ENCODE results near the gene CACNA2D4. TPM values are rescaled to one million over a fixed set of nuclear protein-coding genes. Genes with fewer than 3 reads are reported as not detected.

Gene CACNA2D4
- total RNA-seq, 1 donor from 2014 or later: 0.30 TPM

DNA sequence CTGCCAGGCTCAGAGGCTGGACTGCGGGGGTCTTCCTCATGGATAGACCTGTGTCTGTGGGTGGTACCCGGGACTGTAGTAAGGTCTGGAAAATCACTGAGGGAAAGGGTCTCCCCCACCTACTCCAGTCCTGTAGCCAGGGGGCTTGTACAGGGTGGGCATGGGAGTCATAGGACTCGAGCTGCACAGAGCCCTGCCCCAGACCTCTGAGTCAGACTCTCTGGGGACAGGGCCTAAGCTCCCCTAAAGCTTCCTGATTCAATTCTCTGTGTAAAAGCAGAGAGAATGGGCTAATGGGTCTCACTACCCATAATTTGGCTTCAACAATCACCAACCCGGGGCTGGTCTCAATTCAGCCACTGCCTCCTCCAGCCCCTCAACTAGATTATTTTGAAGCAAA lies 71.0 kb downstream of the CACNA2D4 start:
- Mint-ChIP-seq H3K9me3 (ENCODE audit: low read depth) (no peaks in the 10 kb centered on the region), H3K4me1 (ENCODE audit: low read depth) (peaks cover 34% of the 10 kb centered on the region), H3K36me3 (ENCODE audit: low read depth) (no peaks in the 10 kb centered on the region), H3K4me3 (ENCODE audit: unreplicated experiment) (no peak overlapping the region), H3K27ac (ENCODE audit: unreplicated experiment) (no peak overlapping the region), H3K27me3 (ENCODE audit: low read depth) (no peaks in the 10 kb centered on the region)
- TF ChIP-seq, protein P1, sequence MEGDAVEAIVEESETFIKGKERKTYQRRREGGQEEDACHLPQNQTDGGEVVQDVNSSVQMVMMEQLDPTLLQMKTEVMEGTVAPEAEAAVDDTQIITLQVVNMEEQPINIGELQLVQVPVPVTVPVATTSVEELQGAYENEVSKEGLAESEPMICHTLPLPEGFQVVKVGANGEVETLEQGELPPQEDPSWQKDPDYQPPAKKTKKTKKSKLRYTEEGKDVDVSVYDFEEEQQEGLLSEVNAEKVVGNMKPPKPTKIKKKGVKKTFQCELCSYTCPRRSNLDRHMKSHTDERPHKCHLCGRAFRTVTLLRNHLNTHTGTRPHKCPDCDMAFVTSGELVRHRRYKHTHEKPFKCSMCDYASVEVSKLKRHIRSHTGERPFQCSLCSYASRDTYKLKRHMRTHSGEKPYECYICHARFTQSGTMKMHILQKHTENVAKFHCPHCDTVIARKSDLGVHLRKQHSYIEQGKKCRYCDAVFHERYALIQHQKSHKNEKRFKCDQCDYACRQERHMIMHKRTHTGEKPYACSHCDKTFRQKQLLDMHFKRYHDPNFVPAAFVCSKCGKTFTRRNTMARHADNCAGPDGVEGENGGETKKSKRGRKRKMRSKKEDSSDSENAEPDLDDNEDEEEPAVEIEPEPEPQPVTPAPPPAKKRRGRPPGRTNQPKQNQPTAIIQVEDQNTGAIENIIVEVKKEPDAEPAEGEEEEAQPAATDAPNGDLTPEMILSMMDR (IDR thresholded peaks at IDR 0.05): no peak
- peak; percentile 21 for DNase-seq (ENCODE audit: low spot score)

DNA sequence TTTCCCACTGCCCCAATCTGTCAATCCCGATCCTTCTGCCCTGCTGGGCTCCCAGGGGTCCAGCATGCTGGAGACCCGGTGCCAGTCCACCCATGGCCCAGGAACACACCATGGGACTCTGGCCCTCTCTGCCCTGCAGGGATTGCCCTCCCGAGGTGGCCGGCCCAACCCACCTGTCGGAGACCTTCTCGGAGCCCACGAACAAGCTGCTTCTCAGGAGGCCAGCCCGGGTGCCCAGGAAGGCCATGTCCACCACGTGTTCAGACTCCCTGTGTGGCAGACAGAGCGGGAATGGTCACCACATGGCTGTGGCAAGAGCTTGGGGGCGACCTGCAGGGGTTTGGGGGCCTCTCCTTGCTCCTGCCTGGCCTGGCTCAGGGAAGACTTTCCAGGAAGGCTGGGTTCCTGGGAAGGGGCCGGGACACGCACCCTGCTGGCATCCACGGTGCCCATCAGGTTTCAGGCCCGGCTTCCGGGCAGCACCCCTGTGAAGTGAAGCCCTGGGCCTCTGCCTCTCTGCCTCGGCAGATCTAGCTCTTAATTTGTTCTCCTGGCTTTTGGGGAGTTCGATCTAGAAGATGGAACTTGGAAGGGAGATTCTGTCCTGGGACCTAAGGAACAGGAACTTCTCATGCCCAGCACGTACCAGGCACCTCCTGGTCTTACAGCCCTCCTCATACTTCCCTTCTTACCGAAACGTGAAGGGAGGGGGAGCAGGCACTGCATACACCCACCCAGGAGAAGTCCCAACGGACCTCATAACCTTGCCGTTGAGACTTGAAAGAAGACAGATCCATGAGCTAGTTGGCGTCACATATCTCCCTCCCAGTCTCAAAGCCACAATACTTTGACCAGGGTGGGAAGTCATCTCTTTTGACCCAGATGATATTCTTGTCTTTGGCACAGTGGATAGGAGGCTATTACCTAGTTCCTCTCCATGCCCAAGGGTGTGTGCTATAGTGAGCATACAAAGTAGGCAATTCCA lies 71.7 kb downstream of the CACNA2D4 start:
- DNase-seq (ENCODE audit: low spot score): peak; percentile 89
- H3K27me3 Mint-ChIP-seq (ENCODE audit: low read depth): no peaks in the 10 kb centered on the region
- no peak overlapping the region for H3K27ac Mint-ChIP-seq (ENCODE audit: unreplicated experiment)
- H3K4me1 Mint-ChIP-seq (ENCODE audit: low read depth): peaks cover 29% of the 10 kb centered on the region
- H3K36me3 Mint-ChIP-seq (ENCODE audit: low read depth): no peaks in the 10 kb centered on the region
- H3K4me3 Mint-ChIP-seq (ENCODE audit: unreplicated experiment): no peak overlapping the region
- TF ChIP-seq, protein P1 (IDR thresholded peaks at IDR 0.05): no peak
- H3K9me3 Mint-ChIP-seq (ENCODE audit: low read depth): no peaks in the 10 kb centered on the region

DNA sequence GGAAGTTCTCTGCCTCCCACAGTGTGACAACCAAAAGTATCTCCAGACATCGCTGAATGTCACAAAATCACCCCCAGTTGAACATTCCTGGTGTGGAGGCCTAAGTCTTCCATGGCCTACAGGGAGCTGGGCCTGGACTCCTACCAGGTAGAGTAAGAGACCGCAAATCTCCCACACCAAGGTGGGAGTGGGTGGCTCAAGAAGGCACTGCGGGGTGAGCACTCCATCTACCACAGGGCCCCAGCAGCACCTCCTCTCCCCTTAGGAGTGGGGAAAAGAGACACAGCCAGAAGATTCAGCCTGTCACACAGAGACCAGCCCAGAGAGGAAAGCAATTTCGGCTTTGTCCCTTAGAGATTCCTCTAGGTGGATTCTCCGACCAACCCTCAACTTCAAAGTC lies 72.6 kb downstream of the CACNA2D4 start:
- H3K9me3 Mint-ChIP-seq (ENCODE audit: low read depth): no peaks in the 10 kb centered on the region
- TF ChIP-seq, protein P1 (IDR thresholded peaks at IDR 0.05): no peak
- peak; percentile 49 for DNase-seq (ENCODE audit: low spot score)
- peaks cover 20% of the 10 kb centered on the region for H3K4me1 Mint-ChIP-seq (ENCODE audit: low read depth)
- H3K27ac Mint-ChIP-seq (ENCODE audit: unreplicated experiment): no peak overlapping the region
- H3K36me3 Mint-ChIP-seq (ENCODE audit: low read depth): no peaks in the 10 kb centered on the region
- no peak overlapping the region for H3K4me3 Mint-ChIP-seq (ENCODE audit: unreplicated experiment)
- H3K27me3 Mint-ChIP-seq (ENCODE audit: low read depth): peaks cover 5% of the 10 kb centered on the region

DNA sequence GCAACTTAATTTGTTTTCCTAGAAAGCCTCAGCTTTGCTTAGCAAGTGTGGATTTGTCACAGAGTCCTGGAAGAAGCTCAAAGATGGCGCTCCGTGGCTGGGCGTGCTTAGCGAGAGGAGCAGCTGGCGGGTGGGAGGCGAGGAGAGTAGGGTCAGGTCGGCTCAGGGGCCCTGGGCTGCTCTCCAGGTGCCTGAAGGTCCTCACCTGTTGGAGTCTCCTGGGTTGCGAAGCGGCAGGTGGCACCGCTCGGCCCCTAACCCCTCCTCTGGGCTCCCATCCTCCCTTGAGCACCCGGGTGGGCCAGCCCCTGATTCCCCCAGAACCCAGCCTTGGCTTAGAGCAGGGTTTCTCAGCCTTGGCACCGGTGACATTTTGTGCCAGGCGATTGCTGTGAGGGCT lies 73.0 kb downstream of the CACNA2D4 start:
- Mint-ChIP-seq H3K4me3 (ENCODE audit: unreplicated experiment) (no peak overlapping the region), H3K9me3 (ENCODE audit: low read depth) (no peaks in the 10 kb centered on the region), H3K36me3 (ENCODE audit: low read depth) (no peaks in the 10 kb centered on the region), H3K27ac (ENCODE audit: unreplicated experiment) (no peak overlapping the region), H3K27me3 (ENCODE audit: low read depth) (peaks cover 8% of the 10 kb centered on the region), H3K4me1 (ENCODE audit: low read depth) (peaks cover 18% of the 10 kb centered on the region)
- DNase-seq (ENCODE audit: low spot score): peak; percentile 88
- TF ChIP-seq, protein P1 (IDR thresholded peaks at IDR 0.05): no peak

DNA sequence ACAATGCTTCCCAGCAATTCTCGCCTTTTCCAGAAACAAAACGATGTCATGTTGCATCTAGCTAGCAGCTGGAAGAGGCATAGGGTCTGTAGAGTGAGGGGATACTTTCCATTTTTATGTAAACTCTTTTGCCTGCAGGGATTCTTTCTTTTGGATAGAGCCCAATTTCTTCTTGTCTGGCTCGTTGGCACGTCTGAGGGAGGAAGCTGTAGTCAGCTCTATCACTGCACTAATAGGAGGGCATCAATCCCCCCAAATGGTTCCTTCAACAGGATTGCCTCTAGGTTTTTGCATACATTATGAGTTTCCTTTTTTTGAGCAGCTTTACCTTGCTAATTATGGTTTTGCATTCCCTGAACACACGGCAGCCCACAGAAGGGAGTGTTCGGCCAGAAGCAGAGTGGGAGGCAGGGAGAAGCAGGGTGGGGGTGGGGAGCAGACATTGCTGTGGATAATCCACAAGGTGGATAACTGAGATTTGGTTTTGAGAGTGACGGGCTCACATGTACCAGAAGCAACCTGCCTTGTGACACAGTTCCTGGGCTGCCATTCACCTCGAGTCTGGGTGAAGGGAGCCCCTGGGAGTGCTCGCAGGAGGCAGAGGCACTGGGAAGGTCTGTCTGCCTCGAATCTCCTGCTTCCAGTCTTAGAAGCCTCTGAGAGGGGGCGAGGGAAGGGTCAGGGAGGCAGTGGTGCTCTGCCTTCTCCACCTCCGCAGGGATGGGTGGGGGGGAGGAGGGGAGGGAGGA lies 73.6 kb downstream of the CACNA2D4 start:
- Mint-ChIP-seq H3K27ac (ENCODE audit: unreplicated experiment) (no peak overlapping the region), H3K4me1 (ENCODE audit: low read depth) (peaks cover 18% of the 10 kb centered on the region), H3K4me3 (ENCODE audit: unreplicated experiment) (no peak overlapping the region), H3K36me3 (ENCODE audit: low read depth) (no peaks in the 10 kb centered on the region), H3K27me3 (ENCODE audit: low read depth) (peaks cover 8% of the 10 kb centered on the region), H3K9me3 (ENCODE audit: low read depth) (no peaks in the 10 kb centered on the region)
- peak; percentile 18 for DNase-seq (ENCODE audit: low spot score)
- TF ChIP-seq, protein P1 (IDR thresholded peaks at IDR 0.05): no peak
